PFSK-1 (cell line): Measurements from ENCODE around the gene RPL9.

Experiments
- FOXP2 ChIP-seq: optimal IDR thresholded peaks from 2 replicates; pipeline ENCODE3; 2011; ENCODE audit warnings: borderline replicate concordance, control low read depth, inconsistent platforms; ENCODE audit not compliant: insufficient read depth; ENCODE audit errors: extremely low read length, extremely low read depth
- POLR2AphosphoS5 ChIP-seq: IDR thresholded peaks from 2 replicates; pipeline ENCODE4 v1.6.1; 2012; ENCODE audit warnings: low read depth, mild to moderate bottlenecking, control low read depth, low read length, moderate library complexity
- SIN3A ChIP-seq: IDR thresholded peaks from 2 replicates; pipeline ENCODE4 v1.6.1; 2012; ENCODE audit warnings: mild to moderate bottlenecking, low read length, moderate library complexity, borderline replicate concordance; ENCODE audit not compliant: insufficient read depth
- TAF1 ChIP-seq: IDR thresholded peaks from 2 replicates; pipeline ENCODE4 v1.6.1; 2012; ENCODE audit warnings: low read length, control low read depth, borderline replicate concordance; ENCODE audit not compliant: insufficient read depth
- TF ChIP-seq, protein P1 (sequence below), 2 experiments: IDR thresholded peaks; 2 replicates each; pipeline versions ENCODE4 v1.6.1 to v1.8.0; 2011 to 2012; ENCODE audit warnings: low read depth in 2 of 2, low read length in 2 of 2, control low read depth in 1 of 2, inconsistent platforms in 1 of 2, mild to moderate bottlenecking in 1 of 2, moderate library complexity in 1 of 2; ENCODE audit not compliant: insufficient read depth in 1 of 2

Gene RPL9

GRCh38 chr4:39467464-39467863 lies 8.7 kb upstream of the RPL9 start:
- TF ChIP-seq, protein P1, sequence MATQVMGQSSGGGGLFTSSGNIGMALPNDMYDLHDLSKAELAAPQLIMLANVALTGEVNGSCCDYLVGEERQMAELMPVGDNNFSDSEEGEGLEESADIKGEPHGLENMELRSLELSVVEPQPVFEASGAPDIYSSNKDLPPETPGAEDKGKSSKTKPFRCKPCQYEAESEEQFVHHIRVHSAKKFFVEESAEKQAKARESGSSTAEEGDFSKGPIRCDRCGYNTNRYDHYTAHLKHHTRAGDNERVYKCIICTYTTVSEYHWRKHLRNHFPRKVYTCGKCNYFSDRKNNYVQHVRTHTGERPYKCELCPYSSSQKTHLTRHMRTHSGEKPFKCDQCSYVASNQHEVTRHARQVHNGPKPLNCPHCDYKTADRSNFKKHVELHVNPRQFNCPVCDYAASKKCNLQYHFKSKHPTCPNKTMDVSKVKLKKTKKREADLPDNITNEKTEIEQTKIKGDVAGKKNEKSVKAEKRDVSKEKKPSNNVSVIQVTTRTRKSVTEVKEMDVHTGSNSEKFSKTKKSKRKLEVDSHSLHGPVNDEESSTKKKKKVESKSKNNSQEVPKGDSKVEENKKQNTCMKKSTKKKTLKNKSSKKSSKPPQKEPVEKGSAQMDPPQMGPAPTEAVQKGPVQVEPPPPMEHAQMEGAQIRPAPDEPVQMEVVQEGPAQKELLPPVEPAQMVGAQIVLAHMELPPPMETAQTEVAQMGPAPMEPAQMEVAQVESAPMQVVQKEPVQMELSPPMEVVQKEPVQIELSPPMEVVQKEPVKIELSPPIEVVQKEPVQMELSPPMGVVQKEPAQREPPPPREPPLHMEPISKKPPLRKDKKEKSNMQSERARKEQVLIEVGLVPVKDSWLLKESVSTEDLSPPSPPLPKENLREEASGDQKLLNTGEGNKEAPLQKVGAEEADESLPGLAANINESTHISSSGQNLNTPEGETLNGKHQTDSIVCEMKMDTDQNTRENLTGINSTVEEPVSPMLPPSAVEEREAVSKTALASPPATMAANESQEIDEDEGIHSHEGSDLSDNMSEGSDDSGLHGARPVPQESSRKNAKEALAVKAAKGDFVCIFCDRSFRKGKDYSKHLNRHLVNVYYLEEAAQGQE (IDR thresholded peaks at IDR 0.05; ENCODE audit: insufficient read depth in 1 of 2, low read depth in 2 of 2, low read length in 2 of 2), result no peak
- no peak for TF ChIP-seq SIN3A
- no peak for TF ChIP-seq FOXP2
- TF ChIP-seq TAF1, result no peak
- no peak for TF ChIP-seq POLR2AphosphoS5

DNA sequence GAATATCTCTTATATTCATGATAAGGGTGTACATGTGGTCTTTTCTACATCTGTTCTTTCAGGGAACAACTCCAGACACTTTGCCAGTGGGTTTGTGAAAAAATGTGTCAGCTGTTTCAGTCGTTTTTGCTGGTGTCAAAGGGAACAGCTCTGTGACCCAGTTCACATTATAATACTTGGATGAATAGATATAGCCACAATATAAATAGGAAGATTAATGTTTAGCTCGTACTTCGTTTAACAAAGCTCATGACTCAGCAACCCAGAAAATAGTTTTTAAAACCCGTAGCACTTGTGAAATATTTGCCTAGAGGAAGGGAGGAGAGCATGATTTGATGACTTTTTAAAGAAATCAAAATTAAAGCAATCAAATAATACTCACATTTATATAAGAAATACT lies 8.0 kb upstream of the RPL9 start:
- TF ChIP-seq SIN3A (no peak), FOXP2 (no peak), POLR2AphosphoS5 (no peak), TAF1 (no peak)
- TF ChIP-seq, protein P1 (IDR thresholded peaks at IDR 0.05; ENCODE audit: insufficient read depth in 1 of 2, low read depth in 2 of 2, low read length in 2 of 2), result no peak

DNA sequence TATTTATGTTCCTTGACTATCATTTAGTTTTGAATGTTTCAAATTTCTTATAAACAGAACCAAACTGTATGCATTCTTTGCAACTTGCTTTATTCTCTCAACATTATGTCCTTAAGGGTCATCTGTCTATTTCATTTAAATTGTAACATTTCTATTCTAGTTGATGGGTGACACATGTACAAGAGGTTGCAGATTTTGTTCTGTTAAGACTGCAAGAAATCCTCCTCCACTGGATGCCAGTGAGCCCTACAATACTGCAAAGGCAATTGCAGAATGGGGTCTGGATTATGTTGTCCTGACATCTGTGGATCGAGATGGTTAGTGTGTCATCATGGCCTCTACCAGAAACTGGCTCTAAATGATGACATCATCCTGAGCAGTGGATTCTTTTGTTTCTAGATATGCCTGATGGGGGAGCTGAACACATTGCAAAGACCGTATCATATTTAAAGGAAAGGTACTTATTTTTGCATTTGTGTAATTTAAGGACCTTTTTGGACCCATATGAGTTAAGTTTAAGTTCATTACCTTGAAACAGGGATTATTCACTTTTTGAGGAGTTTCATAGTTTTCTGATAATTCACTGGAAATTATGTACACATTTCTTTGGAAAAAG lies 6.3 kb upstream of the RPL9 start:
- TF ChIP-seq FOXP2 (no peak), SIN3A (no peak), POLR2AphosphoS5 (no peak), TAF1 (no peak)
- TF ChIP-seq, protein P1 (IDR thresholded peaks at IDR 0.05; ENCODE audit: insufficient read depth in 1 of 2, low read depth in 2 of 2, low read length in 2 of 2), result no peak

- no peak; the same call in 1 of the 2 replicates for TF ChIP-seq POLR2AphosphoS5
- TF ChIP-seq SIN3A, result no peak
- no peak for TF ChIP-seq TAF1
- TF ChIP-seq FOXP2, result no peak
- TF ChIP-seq, protein P1 (IDR thresholded peaks at IDR 0.05; ENCODE audit: insufficient read depth in 1 of 2, low read depth in 2 of 2, low read length in 2 of 2), result no peak
These were observed 1.6 kb downstream of the RPL9 start for GRCh38 chr4:39456946-39457763.
